Transverse colon (tissue), 4 donors: ENCODE measurements around the gene ECHS1. TPM values are rescaled to one million over a fixed set of nuclear protein-coding genes. Genes with fewer than 3 reads are reported as not detected.

Source experiments
- DNase-seq: peaks from one replicate; pipeline ENCODE4 v3.0.0-alpha.2; 2019
- H3K27ac ChIP-seq, 4 donors: fragments of 200-600 bp; sonication (generic); 2 replicates each; pipeline ENCODE4 v1.5.1; 2016 to 2018; ENCODE audit warnings: inconsistent platforms in 4 of 4
- H3K27me3 ChIP-seq: fragments of 200-600 bp; sonication (generic); 2 replicates; pipeline ENCODE4 v1.5.1; 2017; ENCODE audit warnings: inconsistent platforms
- H3K36me3 ChIP-seq, 4 donors: fragments of 200-600 bp; sonication (generic); 2 replicates each; pipeline ENCODE4 v1.5.1; 2017 to 2019; ENCODE audit warnings: inconsistent platforms in 4 of 4
- H3K4me1 ChIP-seq, 4 donors: fragments of 200-600 bp; sonication (generic); 2 replicates each; pipeline ENCODE4 v1.5.1; 2017 to 2020; ENCODE audit warnings: inconsistent platforms in 4 of 4
- H3K4me3 ChIP-seq, 4 donors: fragments of 200-600 bp; sonication (generic); 1 replicate in 1 of 4; 2 replicates in 3 of 4; pipeline versions ENCODE4 v1.5.1 to v1.6.1; 2017 to 2019; ENCODE audit warnings: inconsistent platforms in 4 of 4
- H3K9me3 ChIP-seq, 2 donors: fragments of 200-600 bp; sonication (generic); 2 replicates each; pipeline ENCODE4 v1.5.1; 2017 to 2019; ENCODE audit warnings: inconsistent platforms in 2 of 2
- CTCF ChIP-seq, 5 experiments: fragments of 200-600 bp in 3 of 5; fragments of 450-650 bp in 2 of 5; sonication (generic) in 3 of 5; IDR thresholded peaks; 1 replicate in 2 of 5; 2 replicates in 3 of 5; pipeline ENCODE4 v1.5.1; 2016 to 2017; ENCODE audit warnings: antibody characterized with exemption in 5 of 5, inconsistent platforms in 3 of 5, mild to moderate bottlenecking in 2 of 5, moderate library complexity in 1 of 5
- EP300 ChIP-seq: sonication (generic); formaldehyde crosslinking; IDR thresholded peaks from one replicate; pipeline ENCODE4 v1.6.1; 2017; ENCODE audit warnings: antibody characterized with exemption, low read depth
- POLR2A ChIP-seq: fragments of 450-650 bp; IDR thresholded peaks from one replicate; pipeline ENCODE4 v1.6.1; 2016; ENCODE audit warnings: antibody characterized with exemption, mild to moderate bottlenecking, moderate library complexity
- POLR2AphosphoS5 ChIP-seq, 3 donors: sonication (generic); formaldehyde crosslinking; IDR thresholded peaks; one replicate each; pipeline ENCODE4 v1.6.1; 2016; ENCODE audit warnings: antibody characterized with exemption in 3 of 3
- WGBS, 2 donors: methylation state at CpG; one replicate each; pipeline ENCODE4 v1.1.5; 2018; ENCODE audit warnings: low coverage in 1 of 2; 5-methylcytosine and 5-hydroxymethylcytosine counted together
- in situ Hi-C, 4 donors: fragments of 200-750 bp; cut with MboI; loops; one replicate each; pipeline versions ENCODE4 v1.15.0 to v1.15.1; 2017; ENCODE audit warnings: low sequenced_read_pairs in 3 of 4, low pct_ligation_motif_present in 1 of 4, low pct_unique_long_range_greater_than_20kb in 1 of 4
- intact Hi-C: fragments of 100-400 bp; cut with DNase I; formaldehyde crosslinking; loops from one replicate; pipeline ENCODE4 v1.15.1; 2023; ENCODE audit warnings: low total_unique reads
- total RNA-seq, 4 donors: library from RNA; depleted of rRNA; stranded (reverse); fragments of >200 nt; gene quantifications; one replicate each; pipeline ENCODE4 v1.1.0, GENCODE V29; 2016

ECHS1 gene
- total RNA-seq, 4 donors from 2014 or later = 48.3 to 165 (median 120) TPM

DNA sequence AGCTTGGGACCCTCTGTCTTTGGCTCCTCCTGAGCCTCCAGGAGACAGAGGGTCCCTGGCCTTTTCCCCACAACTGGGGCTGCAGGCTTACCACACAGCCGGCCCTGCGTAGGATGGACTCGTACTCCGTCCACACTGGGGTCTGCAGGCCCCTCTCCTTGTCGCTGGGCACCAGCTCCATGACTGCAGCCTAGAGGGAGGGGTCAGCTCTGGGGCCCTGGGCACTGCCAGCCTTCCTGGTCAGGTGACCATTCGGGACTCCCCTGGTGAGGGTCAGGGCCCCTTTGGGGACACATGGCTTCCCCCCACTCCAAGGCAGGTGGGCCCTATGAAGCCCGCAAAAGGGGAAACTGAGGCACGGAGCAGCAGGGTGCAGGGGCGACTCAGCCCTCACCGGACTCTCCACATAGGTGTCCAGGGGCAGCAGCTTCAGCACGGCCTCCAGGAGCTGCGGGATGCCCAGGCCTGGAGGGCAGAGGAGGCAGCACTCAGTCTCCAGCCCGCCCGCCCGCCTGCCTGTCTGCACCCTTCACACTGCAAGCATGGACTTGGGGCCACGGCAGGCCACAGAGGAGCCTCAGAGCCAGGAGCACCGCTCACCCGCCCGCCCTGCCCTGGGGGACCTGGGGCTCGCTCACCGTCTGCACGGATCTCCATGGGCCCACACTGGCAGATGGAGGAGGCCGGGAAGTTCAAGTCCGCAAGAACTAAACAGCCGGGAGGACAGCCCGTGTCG, 16.4 kb downstream of the ECHS1 start:
- H3K36me3 ChIP-seq = no peaks in the 10 kb centered on the region
- H3K4me1 ChIP-seq = peaks cover 5 to 33% (median 25%) of the 10 kb centered on the region in 4 donors
- TF ChIP-seq POLR2A (no peak), EP300 (no peak), CTCF (IDR thresholded peaks at IDR 0.05) (no peak), POLR2AphosphoS5 (IDR thresholded peaks at IDR 0.05) (no peak)
- in situ Hi-C loops (no loop called here), intact Hi-C loops (no loop called here)
- 39% methylated on average over 16 of the region's 27 CpGs; no CpG with 5 or more reads in 1 of the 2 donors for WGBS, 2 donors
- peak overlapping the region; percentile 47 to 79 (median 62) for H3K4me3 ChIP-seq
- no peak for DNase-seq
- no peaks in the 10 kb centered on the region for H3K9me3 ChIP-seq
- no peaks in the 10 kb centered on the region for H3K27me3 ChIP-seq
- no peak overlapping the region for H3K27ac ChIP-seq

DNA sequence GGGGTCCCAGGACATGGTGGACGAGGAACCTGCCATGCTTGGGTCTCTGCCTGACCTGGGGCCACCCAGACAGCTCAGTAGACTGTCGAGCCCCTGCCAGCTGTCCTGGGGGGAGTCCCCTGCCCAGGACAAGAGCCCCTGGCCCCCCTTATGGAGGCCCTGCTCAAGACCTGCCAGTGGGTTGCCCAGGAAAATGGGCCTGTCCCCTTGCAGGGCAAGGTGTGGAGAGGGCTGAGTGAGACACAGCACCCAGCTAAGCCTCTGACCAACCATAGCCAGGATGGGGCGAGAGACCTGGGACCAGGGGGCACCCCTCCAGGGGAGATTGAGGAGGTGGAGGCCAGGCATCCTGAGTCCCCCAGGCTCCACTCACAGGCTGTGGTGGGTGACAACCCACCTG, 17.2 kb downstream of the ECHS1 start:
- in situ Hi-C loops (no loop called here), intact Hi-C loops (no loop called here)
- H3K27me3 ChIP-seq = no peaks in the 10 kb centered on the region
- no peak overlapping the region for H3K4me3 ChIP-seq
- TF ChIP-seq CTCF (IDR thresholded peaks at IDR 0.05) (no peak), POLR2A (no peak), EP300 (no peak), POLR2AphosphoS5 (IDR thresholded peaks at IDR 0.05) (no peak)
- peaks cover 5 to 33% (median 25%) of the 10 kb centered on the region in 4 donors for H3K4me1 ChIP-seq
- 100% methylated on average over 3 of the region's 3 CpGs; no CpG with 5 or more reads in 1 of the 2 donors for WGBS, 2 donors
- no peak for DNase-seq
- no peak overlapping the region for H3K27ac ChIP-seq
- H3K36me3 ChIP-seq = no peaks in the 10 kb centered on the region
- no peaks in the 10 kb centered on the region for H3K9me3 ChIP-seq

GRCh38 chr10:133355266-133355665, 17.9 kb downstream of the ECHS1 start:
- in situ Hi-C loops (no loop called here), intact Hi-C loops (no loop called here)
- WGBS, 2 donors = 92% methylated on average over 5 of the region's 6 CpGs; no CpG with 5 or more reads in 1 of the 2 donors
- H3K27ac ChIP-seq = no peak overlapping the region
- no peak overlapping the region for H3K4me3 ChIP-seq
- H3K9me3 ChIP-seq = no peaks in the 10 kb centered on the region
- H3K4me1 ChIP-seq = peaks cover 5 to 28% (median 22%) of the 10 kb centered on the region in 4 donors
- TF ChIP-seq CTCF (IDR thresholded peaks at IDR 0.05) (no peak), POLR2A (no peak), EP300 (no peak), POLR2AphosphoS5 (IDR thresholded peaks at IDR 0.05) (no peak)
- no peaks in the 10 kb centered on the region for H3K36me3 ChIP-seq
- H3K27me3 ChIP-seq = no peaks in the 10 kb centered on the region
- DNase-seq = no peak

DNA sequence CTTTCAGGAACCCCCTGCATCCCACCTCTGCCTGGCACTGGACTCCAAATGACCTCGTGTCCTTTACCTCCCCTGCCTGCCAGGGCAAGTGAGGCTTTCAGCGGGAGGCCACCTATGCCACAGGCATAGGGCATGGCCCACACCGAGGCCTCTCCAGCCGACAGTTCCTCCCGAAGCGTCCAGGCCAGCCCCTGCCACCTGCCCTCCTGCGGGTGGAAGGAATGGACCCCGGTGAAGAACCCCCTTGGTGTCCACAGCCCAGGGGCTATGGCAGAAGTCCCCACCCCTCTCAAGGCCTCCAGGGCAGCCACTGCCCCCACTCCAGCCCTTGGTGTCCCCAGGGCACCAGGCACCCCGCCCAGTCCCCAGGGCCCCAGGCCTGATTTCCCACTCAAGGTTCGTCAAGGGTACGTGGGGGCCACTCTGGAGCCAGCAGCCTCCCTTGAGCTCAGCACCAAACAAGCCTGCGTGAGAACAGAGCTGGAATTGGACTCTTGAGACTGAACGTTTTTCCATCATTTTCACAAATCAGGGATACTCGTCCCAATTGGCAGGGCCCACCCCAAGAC, 18.4 kb downstream of the ECHS1 start:
- H3K4me1 ChIP-seq = peaks cover 4 to 23% (median 17%) of the 10 kb centered on the region in 4 donors
- WGBS, 2 donors = 96% methylated on average over 14 of the region's 14 CpGs; no CpG with 5 or more reads in 1 of the 2 donors
- in situ Hi-C loops (no loop called here), intact Hi-C loops (no loop called here)
- H3K9me3 ChIP-seq = no peaks in the 10 kb centered on the region
- no peak for TF ChIP-seq POLR2AphosphoS5 (IDR thresholded peaks at IDR 0.05)
- TF ChIP-seq EP300 = no peak
- no peak for TF ChIP-seq POLR2A
- no peak for TF ChIP-seq CTCF (IDR thresholded peaks at IDR 0.05)
- no peaks in the 10 kb centered on the region for H3K36me3 ChIP-seq
- no peak overlapping the region for H3K4me3 ChIP-seq
- H3K27me3 ChIP-seq = no peaks in the 10 kb centered on the region
- DNase-seq = no peak
- no peak overlapping the region for H3K27ac ChIP-seq
